ENCODE results near the gene IFI16.
A peak's percentile ranks its signal among the peaks of the same experiment; 100 is the strongest.
"Not testable (repeated sequence)": the region's sequence is repeated elsewhere in the genome, so short reads cannot be mapped to it uniquely, and the experiment has no call there.

IFI16 gene

DNA sequence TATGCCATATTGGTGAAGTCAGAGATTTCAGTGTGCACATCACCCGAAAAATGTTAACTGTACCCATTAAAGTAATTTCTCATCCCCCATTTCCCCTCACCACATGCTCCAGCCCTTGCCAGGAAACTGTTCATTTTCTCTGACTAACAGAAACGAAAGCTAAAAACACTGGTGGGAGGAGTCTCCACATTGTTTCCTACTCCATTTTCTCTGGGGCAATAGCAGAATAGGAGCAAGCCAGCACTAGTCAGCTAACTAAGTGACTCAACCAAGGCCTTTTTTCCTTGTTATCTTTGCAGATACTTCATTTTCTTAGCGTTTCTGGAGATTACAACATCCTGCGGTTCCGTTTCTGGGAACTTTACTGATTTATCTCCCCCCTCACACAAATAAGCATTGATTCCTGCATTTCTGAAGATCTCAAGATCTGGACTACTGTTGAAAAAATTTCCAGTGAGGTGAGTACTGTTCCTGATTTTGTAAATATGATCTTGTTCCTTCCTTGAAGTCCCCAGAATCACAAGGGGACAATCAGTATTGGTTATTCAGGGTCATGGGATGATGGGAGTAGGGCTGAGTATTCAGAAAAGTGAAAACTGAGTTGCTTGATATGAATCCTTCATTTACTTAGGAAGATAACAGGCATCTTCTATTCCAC, at the start of gene IFI16:
IFI16 (plus strand) TSS at position 204 of the 658 bp plus-strand sequence. CDS start 4,774 bp downstream, outside the sequence.
- DNase-seq (ENCODE audit: low spot score), result peak; percentile 42

- DNase-seq (ENCODE audit: low spot score), result no peak
Observed at GRCh38 chr1:158961178-158961577, 48.5 kb upstream of the IFI16 start.

- no peak for DNase-seq (ENCODE audit: low spot score)
Observed at GRCh38 chr1:158962983-158963382, 46.7 kb upstream of the IFI16 start.

- no peak for DNase-seq (ENCODE audit: low spot score)
Observed at GRCh38 chr1:158969166-158969565, 40.5 kb upstream of the IFI16 start.

DNA sequence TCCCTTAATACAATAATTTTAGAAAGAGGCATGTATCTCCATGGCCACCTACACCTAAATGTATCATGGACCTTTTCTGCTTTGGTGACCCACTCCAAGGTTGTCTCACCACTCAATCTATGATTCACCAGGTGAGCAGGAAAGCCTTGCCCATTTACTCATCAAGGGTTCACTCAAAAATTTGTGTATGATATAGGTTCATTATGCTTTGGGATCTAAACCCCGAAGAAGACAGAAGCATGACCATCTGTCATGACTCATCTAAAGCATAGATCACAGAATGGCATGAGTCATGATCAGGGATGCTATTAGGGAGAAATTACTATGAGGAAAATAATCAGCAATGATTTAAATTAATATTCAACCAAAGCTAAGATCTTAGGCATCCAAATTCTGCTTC, 39.9 kb upstream of the IFI16 start:
- no peak for DNase-seq (ENCODE audit: low spot score)

- DNase-seq (ENCODE audit: low spot score), result no peak
Observed at GRCh38 chr1:158972841-158973240, 36.9 kb upstream of the IFI16 start.

GRCh38 chr1:158976219-158976618, 33.5 kb upstream of the IFI16 start:
- DNase-seq (ENCODE audit: low spot score), result no peak

DNA sequence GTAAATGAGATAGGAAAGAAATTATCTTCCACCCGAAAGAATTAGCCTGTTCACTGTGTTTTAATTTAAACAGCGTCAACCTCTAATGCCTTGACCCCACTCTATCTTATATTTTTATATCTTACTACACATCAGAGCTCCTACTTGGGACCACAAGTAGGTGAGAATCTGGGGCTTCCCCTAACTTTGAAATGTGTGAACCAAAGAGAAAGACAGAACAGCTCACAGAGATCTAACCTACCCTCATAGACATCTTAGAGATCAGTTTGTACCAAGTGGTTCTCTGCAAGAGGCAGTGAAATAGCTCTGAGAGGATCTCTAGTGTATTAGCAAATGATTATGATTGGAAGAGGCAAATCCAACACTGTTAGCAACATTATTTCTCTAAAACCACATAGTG, 31.0 kb upstream of the IFI16 start:
- DNase-seq (ENCODE audit: low spot score), result no peak

DNA sequence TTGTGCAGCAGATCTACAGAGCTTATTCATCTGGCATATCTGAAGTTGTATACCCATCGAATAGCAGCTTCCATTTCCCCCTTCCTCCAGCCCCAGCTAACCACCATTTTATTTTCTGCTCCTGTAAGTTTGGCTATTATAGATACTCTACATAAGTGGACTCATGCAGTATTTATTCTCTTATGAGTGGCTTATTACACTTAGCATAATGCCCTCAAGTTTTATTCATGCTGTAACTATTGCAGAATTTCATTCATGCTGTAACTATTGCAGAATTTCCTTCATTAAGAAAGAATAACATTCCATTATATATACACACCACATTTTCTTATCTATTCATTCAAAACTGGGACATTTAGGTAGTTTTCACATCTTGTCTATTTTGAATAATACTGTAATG, 30.5 kb upstream of the IFI16 start:
- no peak for DNase-seq (ENCODE audit: low spot score)

DNA sequence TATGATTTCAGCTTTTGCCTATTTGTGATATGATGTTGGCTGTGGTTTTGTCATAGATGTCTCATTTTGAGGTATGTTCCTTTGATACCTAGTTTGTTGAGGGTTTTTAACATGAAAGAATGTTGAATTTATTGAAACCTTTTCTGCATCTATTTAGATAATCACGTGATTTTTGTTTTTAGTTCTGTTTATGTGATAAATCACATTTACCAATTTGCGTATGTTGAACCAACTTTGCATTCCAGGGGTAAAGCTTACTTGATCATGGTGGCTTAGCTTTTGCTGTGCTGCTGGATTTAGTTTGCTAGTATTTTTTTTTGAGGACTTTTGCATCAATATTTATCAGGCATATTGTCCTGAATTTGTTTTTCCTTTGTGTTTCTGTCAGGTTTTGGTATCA, 26.5 kb upstream of the IFI16 start:
- no peak for DNase-seq (ENCODE audit: low spot score)

GRCh38 chr1:158984386-158984785, 25.3 kb upstream of the IFI16 start:
- DNase-seq (ENCODE audit: low spot score), result no peak

DNA sequence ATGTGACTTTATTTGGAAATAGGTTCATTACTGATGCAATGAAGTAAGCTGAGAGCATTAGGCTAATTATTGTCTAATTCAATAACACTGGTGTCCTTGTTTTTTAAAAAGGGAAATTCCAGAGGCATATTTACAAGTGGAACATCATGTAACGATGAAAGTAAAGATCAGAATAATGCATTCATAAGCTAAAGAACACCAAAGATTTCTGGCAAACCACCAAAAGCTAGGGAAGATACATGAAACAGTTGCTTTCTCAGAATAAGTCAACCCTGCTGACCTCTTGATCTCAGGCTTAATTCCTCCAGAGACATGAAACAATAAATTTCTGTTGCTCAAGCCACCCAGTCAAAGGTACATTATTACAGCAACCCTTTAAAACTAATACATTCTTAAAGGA, 20.3 kb upstream of the IFI16 start:
- no peak for DNase-seq (ENCODE audit: low spot score)

GRCh38 chr1:158992787-158993312, 16.9 kb upstream of the IFI16 start:
- no peak for DNase-seq (ENCODE audit: low spot score)

GRCh38 chr1:158996998-158997397, 12.7 kb upstream of the IFI16 start:
- no peak for DNase-seq (ENCODE audit: low spot score)

DNA sequence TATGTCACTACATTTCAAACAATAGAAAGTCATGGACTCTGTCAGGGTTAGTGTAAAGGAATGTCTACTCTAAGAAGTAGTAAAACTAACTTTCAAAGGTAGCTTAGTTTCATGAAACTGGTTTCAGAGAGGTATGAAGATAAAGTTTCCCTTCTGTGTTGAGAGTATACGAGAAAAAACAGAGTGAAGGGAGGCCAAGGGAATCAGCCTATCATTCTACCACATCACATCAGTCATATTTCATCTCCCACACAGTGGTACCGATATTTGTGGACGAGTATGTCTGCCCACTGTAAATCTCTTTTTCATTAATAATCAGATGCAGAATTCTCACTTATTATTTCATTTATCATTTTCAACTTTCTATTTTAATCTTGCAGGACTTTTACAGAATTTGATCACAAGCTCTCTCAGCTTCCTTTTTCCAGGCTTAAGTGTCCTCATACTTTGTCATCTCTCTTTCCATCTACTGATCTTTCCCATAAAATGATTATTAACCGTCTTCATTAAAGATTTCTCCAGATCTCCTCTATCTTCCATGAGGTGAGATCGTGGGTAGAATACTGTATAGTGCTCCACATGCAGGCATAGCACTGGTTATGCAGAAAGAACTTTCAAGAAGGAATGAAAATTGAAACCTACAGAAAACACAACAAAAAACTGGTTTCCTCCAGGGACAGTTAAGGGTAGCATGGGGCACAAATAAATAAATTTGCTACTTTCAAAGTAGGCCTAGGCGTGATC, 11.5 kb upstream of the IFI16 start:
- DNase-seq (ENCODE audit: low spot score), result no peak

DNA sequence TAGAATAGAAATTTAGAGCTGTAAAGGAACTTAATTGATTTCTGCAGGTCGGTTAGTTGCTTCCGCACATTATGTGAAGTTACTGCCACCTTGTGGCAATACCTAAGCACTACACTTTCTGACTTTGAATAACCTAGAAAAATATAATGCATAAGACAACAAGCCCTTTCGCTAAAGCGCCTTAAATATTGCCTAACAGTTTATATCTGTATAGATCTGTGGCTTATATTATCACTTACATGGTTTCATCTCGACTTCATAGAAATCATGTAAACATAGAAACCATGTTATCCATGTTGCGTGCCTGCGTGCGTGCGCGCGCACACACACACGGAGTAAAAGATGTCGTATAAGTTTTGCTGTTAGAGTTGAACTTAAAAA, 10.9 kb upstream of the IFI16 start:
- DNase-seq (ENCODE audit: low spot score), result peak; percentile 52

DNA sequence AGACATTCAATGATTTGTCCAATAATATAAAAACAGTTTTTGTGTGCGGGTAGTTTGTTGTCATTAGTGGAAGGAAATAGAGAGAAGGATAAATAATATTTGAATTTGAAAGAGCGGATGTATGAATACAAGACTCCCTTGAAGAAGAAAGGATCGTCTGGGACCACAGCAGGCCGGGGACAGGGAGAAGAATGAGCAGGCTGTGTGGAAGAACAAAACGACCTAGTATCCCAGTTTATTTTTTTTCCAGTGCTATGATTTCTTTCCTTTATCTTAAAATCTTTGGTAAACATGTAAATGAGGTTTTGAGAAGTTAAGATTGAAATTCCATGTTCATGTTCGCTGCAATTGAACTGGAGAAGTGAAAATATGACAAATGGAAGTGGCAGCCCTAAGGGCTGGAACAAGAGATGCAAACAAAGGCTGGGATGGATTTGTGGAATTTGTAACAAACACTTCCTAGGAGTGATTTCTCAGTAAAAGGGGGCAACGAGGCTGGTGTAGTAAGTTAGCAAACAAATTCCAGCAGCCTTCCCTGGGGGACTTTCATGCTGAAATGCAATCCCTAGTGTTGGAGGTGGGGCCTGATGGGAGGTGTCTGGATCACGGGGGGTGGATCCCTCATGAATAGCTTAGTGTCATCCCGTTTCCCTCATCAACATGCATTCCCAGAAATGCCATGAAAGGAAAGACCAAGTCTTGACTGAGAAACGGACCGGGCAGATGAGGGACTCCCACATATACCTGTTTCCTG, 10.2 kb upstream of the IFI16 start:
- DNase-seq (ENCODE audit: low spot score), result no peak

- DNase-seq (ENCODE audit: low spot score), result no peak
Observed at GRCh38 chr1:159000070-159000409, 9.7 kb upstream of the IFI16 start.

DNA sequence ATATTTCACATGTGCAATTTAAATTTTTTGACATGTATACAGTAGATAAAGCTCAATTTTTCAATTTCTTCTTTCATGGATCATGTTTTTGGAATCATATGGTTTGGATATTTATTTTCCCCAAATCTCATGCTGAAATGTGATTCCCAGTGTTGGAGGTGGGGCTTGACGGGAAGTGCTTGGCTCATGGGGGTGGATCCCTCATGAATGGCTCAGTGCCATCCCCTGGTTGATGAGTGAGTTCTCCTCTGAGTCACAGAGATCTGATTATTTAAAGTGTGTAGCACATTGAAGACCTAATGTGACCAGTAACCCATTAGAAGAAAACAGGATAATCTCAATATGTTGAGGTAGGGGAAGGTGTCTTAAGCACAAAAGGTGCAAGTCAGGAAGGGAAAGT, 9.1 kb upstream of the IFI16 start:
- no peak for DNase-seq (ENCODE audit: low spot score)

DNA sequence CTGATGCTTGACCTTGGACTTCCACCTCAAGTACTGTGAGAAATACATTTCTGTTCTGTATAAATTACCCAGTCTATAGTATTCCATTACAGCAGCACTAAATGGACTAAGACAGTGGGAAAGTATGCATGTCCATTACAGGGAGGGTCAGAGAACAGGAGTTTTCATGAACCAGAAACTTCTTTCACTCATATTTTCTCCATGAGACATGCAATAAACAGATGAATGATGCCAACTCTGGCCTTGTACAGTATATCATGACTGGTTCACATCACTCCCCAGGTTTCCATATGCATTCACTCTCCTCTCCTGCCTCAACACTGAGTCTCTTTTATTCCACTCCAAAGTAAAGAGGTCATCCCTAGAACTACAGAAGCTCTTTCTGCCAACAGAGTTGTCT, 4.5 kb upstream of the IFI16 start:
- DNase-seq (ENCODE audit: low spot score), result no peak

- no peak for DNase-seq (ENCODE audit: low spot score)
Observed at GRCh38 chr1:159005676-159006075, 4.0 kb upstream of the IFI16 start.

GRCh38 chr1:159006210-159006807, 3.4 kb upstream of the IFI16 start:
- DNase-seq (ENCODE audit: low spot score), result not testable (repeated sequence)

DNA sequence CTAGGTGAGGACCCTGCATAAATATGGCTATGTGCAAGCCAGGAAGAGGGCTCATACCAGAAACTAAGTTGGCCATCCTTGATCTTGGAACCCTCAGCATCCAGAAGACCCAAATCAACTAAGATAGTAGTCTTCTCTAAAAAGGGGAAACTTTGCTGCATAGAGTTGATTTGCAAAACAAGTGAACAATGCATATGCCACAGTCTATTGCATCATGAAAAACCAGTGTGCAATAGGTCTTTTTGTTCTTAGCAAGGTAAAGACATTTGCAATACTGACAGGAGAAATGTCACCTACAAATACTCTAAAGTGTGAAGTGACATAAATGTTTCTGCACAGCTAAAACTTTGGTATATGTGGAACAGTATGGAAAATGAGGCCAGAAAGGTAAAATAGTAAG, 2.0 kb upstream of the IFI16 start:
- DNase-seq (ENCODE audit: low spot score), result no peak

Measured in LoVo (cell line).